ENCODE measurements around the gene VASH2.
"Not testable (repeated sequence)": the region's sequence is repeated elsewhere in the genome, so short reads cannot be mapped to it uniquely, and the experiment has no call there.

The VASH2 gene

GRCh38 chr1:212982430-212983152 lies 32.2 kb downstream of the VASH2 start:
- no peak for DNase-seq

- no peak for DNase-seq
Observed at GRCh38 chr1:212983482-212983881, 33.1 kb downstream of the VASH2 start.

GRCh38 chr1:212984522-212985291 lies 34.4 kb downstream of the VASH2 start:
- DNase-seq, result no peak

- DNase-seq, result no peak
Observed at GRCh38 chr1:212986551-212986950, 36.2 kb downstream of the VASH2 start.

GRCh38 chr1:212987702-212988322 lies 37.5 kb downstream of the VASH2 start:
- DNase-seq, result no peak

- no peak for DNase-seq
Observed at GRCh38 chr1:212990276-212990675, 39.9 kb downstream of the VASH2 start.

- DNase-seq, result not testable (repeated sequence)
Observed at GRCh38 chr1:212993960-212994359, 43.6 kb downstream of the VASH2 start.

GRCh38 chr1:212994926-212995325 lies 44.6 kb downstream of the VASH2 start:
- DNase-seq, result no peak

- DNase-seq, result no peak
Observed at GRCh38 chr1:213003256-213003655, 52.9 kb downstream of the VASH2 start.

GRCh38 chr1:213008564-213008963 lies 58.2 kb downstream of the VASH2 start:
- no peak for DNase-seq

- DNase-seq, result no peak
Observed at GRCh38 chr1:213014642-213015041, 64.3 kb downstream of the VASH2 start.

GRCh38 chr1:213015099-213016050 lies 65.0 kb downstream of the VASH2 start, which contains the start of gene ANGEL2:
Gene ANGEL2, minus strand, starts transcription at chr1:213015867. Its CDS starts 196 bp downstream, at chr1:213015671.
- peak; percentile 83 for DNase-seq

- no peak for DNase-seq
Observed at GRCh38 chr1:213017447-213018273, 67.3 kb downstream of the VASH2 start.

- DNase-seq, result no peak
Observed at GRCh38 chr1:213019450-213019849, 69.1 kb downstream of the VASH2 start.

- DNase-seq, result no peak
Observed at GRCh38 chr1:213020016-213020415, 69.7 kb downstream of the VASH2 start.

GRCh38 chr1:213027024-213027423 lies 76.7 kb downstream of the VASH2 start:
- DNase-seq, result not testable (repeated sequence)

GRCh38 chr1:213032651-213033050 lies 82.3 kb downstream of the VASH2 start:
- no peak for DNase-seq

- DNase-seq, result no peak
Observed at GRCh38 chr1:213034713-213035112, 84.4 kb downstream of the VASH2 start.

- no peak for DNase-seq
Observed at GRCh38 chr1:213035573-213035972, 85.2 kb downstream of the VASH2 start.

All from KG1 (cell line).